Esophagus muscularis mucosa (tissue), 3 donors: ENCODE data around the gene PRMT5.

Experiments used
- CTCF ChIP-seq, 3 experiments: fragments of 200-600 bp in 2 of 3; fragments of 450-650 bp in 1 of 3; sonication (generic) in 2 of 3; IDR thresholded peaks; one replicate each; pipeline ENCODE4 v1.5.1; 2017 to 2019; ENCODE audit warnings: antibody characterized with exemption in 3 of 3, mild to moderate bottlenecking in 2 of 3, moderate library complexity in 1 of 3
- EP300 ChIP-seq: sonication (generic); formaldehyde crosslinking; IDR thresholded peaks from one replicate; pipeline ENCODE4 v1.6.1; 2017; ENCODE audit warnings: antibody characterized with exemption

DNA sequence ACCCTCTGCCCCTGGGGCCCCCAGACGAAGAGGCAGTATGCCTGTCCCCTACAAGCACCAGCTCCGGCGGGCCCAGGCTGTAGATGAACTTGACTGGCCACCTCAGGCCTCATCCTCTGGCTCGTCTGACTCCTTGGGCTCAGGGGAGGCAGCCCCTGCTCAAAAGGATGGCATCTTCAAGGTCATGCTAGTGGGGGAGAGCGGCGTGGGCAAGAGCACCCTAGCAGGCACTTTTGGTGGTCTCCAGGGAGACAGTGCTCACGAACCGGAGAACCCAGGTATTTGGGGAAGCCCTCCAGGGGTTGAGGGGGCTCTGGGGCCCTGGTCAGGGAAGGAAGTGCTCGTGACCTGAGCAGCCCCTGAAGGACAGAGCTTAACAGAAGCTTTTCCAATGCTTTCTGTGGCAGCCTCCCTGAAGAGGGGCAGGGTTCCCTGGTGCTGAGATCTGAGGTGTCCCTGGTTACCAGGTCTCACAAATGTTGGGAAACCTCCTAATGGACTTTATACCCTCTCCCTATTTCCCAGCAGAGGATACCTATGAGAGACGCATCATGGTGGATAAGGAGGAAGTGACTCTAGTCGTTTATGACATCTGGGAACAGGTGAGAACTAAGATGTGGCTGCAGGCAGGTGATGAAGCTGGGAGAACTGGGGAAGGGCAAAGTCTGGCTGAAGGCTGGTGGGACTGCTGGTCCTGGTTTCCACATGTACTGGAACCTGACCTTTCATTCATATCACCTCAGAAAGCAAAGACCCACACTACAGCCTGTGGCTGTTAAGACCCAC lies 44.2 kb downstream of the PRMT5 start:
- TF ChIP-seq CTCF (IDR thresholded peaks at IDR 0.05) (no peak), EP300 (no peak)
